Measurements from ENCODE around the gene TENM3.

DNA sequence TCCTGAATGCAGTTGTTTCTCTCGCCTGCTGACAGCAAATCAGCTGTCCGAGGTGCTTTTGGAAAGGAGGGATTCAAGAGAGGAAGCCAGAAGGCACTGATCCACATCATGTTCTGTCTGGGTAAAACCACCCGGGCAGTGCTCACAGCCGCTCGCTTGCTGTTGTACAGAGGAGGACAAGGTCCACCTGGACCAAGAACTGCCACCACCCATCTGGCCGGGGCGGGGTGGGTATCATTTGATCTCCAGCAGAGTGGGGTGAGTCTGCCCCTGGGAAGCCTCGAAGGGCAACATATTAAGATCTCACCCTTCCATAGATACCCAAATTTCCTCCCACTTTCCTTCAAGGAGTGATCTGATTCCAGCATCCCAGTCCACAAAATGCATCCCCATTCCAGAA, 560.9 kb downstream of the TENM3 start:
- TF ChIP-seq, protein P1, sequence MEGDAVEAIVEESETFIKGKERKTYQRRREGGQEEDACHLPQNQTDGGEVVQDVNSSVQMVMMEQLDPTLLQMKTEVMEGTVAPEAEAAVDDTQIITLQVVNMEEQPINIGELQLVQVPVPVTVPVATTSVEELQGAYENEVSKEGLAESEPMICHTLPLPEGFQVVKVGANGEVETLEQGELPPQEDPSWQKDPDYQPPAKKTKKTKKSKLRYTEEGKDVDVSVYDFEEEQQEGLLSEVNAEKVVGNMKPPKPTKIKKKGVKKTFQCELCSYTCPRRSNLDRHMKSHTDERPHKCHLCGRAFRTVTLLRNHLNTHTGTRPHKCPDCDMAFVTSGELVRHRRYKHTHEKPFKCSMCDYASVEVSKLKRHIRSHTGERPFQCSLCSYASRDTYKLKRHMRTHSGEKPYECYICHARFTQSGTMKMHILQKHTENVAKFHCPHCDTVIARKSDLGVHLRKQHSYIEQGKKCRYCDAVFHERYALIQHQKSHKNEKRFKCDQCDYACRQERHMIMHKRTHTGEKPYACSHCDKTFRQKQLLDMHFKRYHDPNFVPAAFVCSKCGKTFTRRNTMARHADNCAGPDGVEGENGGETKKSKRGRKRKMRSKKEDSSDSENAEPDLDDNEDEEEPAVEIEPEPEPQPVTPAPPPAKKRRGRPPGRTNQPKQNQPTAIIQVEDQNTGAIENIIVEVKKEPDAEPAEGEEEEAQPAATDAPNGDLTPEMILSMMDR (IDR thresholded peaks at IDR 0.05; ENCODE audit: control extremely low read depth in 1 of 3, insufficient read depth in 1 of 3, low read depth in 1 of 3, low read length in 3 of 3) = no peak
- TF ChIP-seq CBX5 (IDR thresholded peaks at IDR 0.05; ENCODE audit: low read depth, low read length) (no peak), CEBPB (IDR thresholded peaks at IDR 0.05; ENCODE audit: low read depth, low read length) (no peak), KDM4A (IDR thresholded peaks at IDR 0.05; ENCODE audit: low read depth, low read length, severe bottlenecking) (no peak), POLR2A (IDR thresholded peaks at IDR 0.05; ENCODE audit: control extremely low read depth in 1 of 2, low read depth in 2 of 2, low read length in 2 of 2) (no peak), CBX8 (IDR thresholded peaks at IDR 0.05; ENCODE audit: borderline replicate concordance, low read depth, low read length) (no peak), EP300 (IDR thresholded peaks at IDR 0.05; ENCODE audit: borderline replicate concordance in 1 of 2, low read depth in 2 of 2, low read length in 2 of 2) (no peak), CREB1 (IDR thresholded peaks at IDR 0.05) (no peak), YY1 (IDR thresholded peaks at IDR 0.05; ENCODE audit: low read depth, low read length) (no peak), KDM5A (IDR thresholded peaks at IDR 0.05; ENCODE audit: low read length) (no peak), EZH2 (IDR thresholded peaks at IDR 0.05; ENCODE audit: low read depth, low read length, severe bottlenecking) (no peak), TCF12 (IDR thresholded peaks at IDR 0.05; ENCODE audit: low read depth, low read length) (no peak)
- TF ChIP-seq, protein P2, sequence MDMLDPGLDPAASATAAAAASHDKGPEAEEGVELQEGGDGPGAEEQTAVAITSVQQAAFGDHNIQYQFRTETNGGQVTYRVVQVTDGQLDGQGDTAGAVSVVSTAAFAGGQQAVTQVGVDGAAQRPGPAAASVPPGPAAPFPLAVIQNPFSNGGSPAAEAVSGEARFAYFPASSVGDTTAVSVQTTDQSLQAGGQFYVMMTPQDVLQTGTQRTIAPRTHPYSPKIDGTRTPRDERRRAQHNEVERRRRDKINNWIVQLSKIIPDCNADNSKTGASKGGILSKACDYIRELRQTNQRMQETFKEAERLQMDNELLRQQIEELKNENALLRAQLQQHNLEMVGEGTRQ (IDR thresholded peaks at IDR 0.05; ENCODE audit: low read length) = no peak
- TF ChIP-seq, protein P3, sequence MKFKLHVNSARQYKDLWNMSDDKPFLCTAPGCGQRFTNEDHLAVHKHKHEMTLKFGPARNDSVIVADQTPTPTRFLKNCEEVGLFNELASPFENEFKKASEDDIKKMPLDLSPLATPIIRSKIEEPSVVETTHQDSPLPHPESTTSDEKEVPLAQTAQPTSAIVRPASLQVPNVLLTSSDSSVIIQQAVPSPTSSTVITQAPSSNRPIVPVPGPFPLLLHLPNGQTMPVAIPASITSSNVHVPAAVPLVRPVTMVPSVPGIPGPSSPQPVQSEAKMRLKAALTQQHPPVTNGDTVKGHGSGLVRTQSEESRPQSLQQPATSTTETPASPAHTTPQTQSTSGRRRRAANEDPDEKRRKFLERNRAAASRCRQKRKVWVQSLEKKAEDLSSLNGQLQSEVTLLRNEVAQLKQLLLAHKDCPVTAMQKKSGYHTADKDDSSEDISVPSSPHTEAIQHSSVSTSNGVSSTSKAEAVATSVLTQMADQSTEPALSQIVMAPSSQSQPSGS (IDR thresholded peaks at IDR 0.05; ENCODE audit: low read length) = no peak
